NCI-H2196 treated with DMSO at 0.1 percent for 48 hours (cell line): ENCODE results near the gene ATAD2B.
"Not testable (repeated sequence)": the region's sequence is repeated elsewhere in the genome, so short reads cannot be mapped to it uniquely, and the experiment has no call there.

Experiments used
- DNase-seq: peaks from one replicate; lab custom pipeline; 2025; ENCODE audit not compliant: unreplicated experiment; lab: John Stamatoyannopoulos, UW

ATAD2B gene

DNA sequence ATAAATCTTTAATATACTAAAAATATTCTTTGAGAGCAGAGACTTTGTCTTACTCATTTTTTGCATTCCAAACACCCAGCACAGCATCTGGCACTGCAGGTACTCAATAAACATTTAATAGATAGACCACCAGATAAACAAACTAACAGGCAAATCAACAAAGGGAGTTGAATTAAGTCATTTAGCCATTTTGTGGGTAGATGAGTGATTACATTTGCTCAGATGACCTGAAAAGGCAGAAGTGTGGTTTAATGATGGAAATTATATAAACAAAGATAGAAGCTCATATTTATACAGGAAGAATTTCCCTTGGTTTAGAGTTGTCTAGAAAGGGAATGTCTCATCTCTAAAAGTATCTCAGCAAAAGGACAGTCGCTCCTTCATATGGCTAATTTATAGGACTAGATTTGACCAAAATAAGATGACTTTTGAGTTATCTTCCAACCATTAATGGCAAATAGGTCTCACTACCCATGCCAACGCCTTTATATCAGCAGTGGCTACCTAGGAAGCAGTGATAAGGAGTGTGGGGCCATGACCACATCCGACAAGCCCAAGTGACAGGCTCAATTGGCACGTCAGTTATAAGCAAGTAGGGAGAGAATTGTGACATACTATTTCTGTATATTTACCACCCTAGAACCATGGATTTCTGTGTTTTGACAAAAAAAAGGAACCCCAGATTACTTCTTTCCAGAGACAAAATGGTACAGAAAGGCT, 173.5 kb downstream of the ATAD2B start:
- no peak for DNase-seq

DNA sequence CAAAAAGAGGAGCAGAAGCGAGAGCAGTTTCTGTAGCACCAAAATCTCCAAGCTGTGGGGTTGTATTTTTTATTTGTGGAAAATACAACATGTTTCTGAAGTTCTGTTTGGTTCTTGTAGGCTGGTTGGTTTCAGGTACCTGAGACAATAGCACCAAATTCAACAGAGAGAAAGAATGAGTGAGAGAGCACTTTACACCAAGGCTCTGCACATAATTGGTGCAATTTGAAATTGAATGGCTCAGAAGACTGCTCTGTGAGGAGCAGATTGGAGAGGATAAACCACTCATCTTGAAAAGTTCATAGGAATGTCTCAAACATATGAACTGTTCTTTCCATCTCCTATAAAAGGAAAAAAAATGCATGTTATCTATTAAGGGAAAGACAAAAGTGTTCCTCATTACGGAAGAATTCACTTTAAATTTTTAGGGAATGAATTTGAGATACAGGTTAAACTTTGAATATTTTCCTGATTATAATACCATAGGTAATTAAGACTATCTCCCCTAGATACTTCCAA, 175.1 kb downstream of the ATAD2B start:
- no peak for DNase-seq

GRCh38 chr2:23746141-23746863, 180.6 kb downstream of the ATAD2B start:
- DNase-seq, result no peak

DNA sequence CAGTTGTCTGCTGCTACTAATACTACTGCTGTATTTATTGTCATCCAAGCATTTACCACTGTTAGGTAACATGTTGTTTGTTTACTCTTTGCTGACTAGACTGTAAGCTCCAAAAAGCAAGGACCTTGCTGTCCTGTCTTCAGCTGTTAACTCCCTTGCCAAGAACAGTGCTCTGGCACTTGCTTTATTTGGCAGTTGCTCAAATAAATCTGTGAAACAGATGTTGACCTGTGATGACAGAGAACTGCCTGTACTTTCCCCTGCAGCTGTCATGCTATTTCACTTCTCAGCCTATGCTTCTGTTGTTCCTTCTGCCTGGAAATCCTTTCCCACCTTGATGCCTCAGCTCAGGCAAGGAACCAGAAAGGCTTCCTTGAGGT, 181.2 kb downstream of the ATAD2B start:
- no peak for DNase-seq

GRCh38 chr2:23745068-23745725, 181.7 kb downstream of the ATAD2B start:
- DNase-seq, result no peak

GRCh38 chr2:23736783-23737182, 190.1 kb downstream of the ATAD2B start:
- DNase-seq, result not testable (repeated sequence)

- DNase-seq, result no peak
Observed at GRCh38 chr2:23734416-23734815, 192.5 kb downstream of the ATAD2B start.

- DNase-seq, result not testable (repeated sequence)
Observed at GRCh38 chr2:23723029-23723428, 203.9 kb downstream of the ATAD2B start.

- no peak for DNase-seq
Observed at GRCh38 chr2:23722255-23722654, 204.7 kb downstream of the ATAD2B start.

DNA sequence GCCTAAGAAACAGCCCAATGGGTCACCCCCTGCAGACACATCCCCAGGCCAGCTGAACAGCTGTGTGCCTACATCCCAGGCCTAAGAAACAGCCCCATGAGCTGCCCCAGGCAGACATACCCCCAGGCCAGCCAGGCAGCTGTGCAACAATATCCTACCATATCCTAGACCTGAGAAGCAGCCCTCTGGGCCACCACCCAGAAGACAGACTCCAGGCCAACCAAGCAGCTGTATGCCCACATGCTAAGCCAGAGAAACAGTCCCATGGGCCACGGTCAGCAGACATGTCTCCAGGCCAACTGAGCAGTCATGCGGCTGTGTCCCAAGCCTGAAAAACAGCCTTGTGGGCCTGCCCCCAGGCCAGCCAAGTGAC, 205.5 kb downstream of the ATAD2B start:
- no peak for DNase-seq

- no peak for DNase-seq
Observed at GRCh38 chr2:23720705-23721453, 206.0 kb downstream of the ATAD2B start.

DNA sequence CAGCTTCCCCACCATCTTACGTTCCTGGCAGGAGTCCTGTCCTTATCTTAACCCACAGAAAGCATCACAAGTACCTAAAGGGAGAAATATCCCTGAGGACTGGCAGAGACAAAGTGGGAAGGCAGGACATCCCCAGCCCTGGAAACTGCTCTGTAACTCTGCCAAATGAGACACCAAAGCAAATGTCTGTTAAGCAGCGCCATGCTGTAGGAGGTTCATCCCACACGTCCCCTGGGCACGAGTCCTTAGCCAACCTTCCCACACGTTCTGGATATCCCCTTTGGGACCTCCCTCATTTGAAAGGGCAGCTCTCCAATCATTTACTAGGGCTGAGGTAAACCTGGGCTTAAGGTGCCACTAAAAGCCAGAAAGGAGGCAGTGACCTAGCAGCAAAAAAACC, 207.2 kb downstream of the ATAD2B start:
- no peak for DNase-seq

DNA sequence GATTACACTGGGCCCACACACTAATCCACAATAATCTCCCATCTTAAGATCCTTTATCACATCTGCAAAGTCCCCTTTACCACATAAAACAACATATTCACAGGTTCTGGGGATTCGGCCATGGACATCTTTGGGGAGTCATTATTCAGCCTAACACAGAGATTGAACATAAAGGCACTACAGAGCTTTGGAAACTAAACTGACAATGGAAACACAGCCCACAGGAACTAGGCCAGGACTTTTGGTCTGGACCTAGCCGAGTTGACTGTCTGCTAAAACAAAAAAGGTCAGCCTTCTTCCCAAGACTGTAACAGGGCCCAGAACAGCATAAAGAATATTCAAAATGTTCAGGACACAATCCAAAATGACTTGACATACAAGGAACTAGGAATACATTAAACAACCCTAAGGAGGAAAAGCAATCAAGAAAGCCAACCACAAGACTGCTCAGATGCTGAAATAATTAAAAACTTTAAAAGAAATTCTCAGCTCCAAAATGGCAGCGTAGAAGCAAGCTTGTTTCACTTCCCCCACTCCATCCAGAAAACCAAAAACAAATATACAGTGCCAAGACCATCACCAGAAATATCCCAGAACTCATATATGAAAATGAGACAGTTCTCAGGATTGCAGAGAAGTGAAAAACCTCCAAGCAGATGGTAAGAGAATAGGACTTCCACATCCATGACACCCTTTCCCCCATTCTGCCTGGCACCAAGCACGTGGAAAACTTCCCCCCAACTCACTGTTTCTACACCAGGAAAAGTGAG, 207.8 kb downstream of the ATAD2B start:
- no peak for DNase-seq

GRCh38 chr2:23713351-23713750, 213.6 kb downstream of the ATAD2B start:
- DNase-seq, result no peak

- no peak for DNase-seq
Observed at GRCh38 chr2:23712756-23713151, 214.2 kb downstream of the ATAD2B start.

- no peak for DNase-seq
Observed at GRCh38 chr2:23711979-23712755, 214.8 kb downstream of the ATAD2B start.

DNA sequence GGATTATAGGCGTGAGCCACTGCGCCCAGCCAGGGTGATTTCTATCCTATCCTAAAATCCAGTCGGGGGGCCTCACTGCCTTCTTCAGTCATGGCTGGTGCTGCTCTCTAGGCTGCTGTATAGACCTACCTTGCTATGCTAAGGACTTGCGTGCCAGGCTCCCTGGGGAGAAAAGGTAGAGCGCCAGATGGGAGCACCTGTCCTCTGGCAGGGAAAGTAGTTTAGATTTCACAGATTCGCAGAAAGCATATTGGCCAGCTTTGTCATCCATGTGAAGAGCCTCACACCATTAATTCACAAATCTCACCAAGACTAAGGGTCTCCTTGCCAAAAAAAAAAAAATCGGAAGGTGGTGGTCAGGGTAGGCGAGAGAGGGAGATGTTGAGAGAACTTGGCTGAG, 217.6 kb downstream of the ATAD2B start:
- no peak for DNase-seq

- DNase-seq, result no peak
Observed at GRCh38 chr2:23708771-23709170, 218.2 kb downstream of the ATAD2B start.

DNA sequence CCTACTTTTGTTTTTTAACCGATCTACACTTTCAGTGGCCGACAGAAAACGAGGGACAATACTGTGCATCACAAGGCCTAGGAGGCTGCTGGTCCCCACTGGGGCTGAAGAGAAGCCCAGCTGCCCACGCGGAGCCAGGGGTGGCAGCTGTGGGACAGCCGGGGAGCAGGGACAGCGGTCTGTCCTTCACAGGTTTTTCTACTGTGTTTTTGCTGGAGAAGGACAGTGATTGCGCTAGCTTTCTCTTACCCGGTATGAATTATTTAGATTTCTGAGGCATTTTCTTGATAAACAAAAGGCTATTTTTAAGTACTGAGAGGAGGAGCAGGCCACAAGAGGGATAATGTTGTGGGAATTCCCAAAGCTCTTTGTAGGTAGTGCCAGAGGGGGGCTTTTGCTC, 219.8 kb downstream of the ATAD2B start:
- DNase-seq, result no peak

DNA sequence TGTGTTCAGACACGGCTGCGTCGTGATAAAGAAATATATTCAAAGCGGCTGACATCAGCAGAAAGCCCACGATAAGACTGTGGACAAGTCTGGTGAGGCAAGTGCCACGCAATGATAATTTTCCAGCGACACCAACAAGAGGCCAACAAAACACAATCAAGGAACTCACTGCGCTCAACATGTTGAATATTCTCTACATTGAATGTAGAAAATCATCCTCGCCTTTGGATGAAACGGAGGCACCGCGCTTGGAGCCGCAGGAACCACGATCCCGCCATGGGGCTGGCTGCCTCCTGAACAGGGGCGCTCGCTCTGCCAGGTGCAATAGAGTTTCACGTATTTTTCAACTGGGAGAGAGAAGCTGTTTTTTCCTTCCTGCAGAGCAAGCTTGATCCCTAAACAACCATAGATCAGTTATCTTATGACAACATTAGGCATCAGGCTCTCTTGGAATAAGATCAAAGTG, 220.3 kb downstream of the ATAD2B start:
- DNase-seq, result no peak
